Activated CD4-positive, alpha-beta T cell treated with anti-CD3 and anti-CD28 coated beads, Interleukin-2, amount 10 ng/mL, durations not matched to agents 7 days and 5 days (primary cell): ENCODE results near the gene SLC51A. TPM values are rescaled to one million over a fixed set of nuclear protein-coding genes. Genes with fewer than 3 reads are reported as not detected.

ENCODE experiments used
- CTCF ChIA-PET: fragments of 350-600 bp; sonication (Branson Sonifier 250); formaldehyde crosslinking; loops from one replicate; lab custom pipeline; 2021; ENCODE audit warnings: antibody characterized with exemption; lab: Charles Lee
- POLR2A ChIA-PET: fragments of 350-600 bp; sonication (Branson Sonifier 250); formaldehyde crosslinking; loops from one replicate; lab custom pipeline; 2021; ENCODE audit warnings: antibody characterized with exemption; lab: Charles Lee
- DNase-seq: peaks from one replicate; pipeline ENCODE4 v3.0.0-alpha.2; 2020
- H3K27ac Mint-ChIP-seq: one replicate; pipeline ENCODE4 v1.8.0; 2021; ENCODE audit warnings: mild to moderate bottlenecking, moderate library complexity, mixed read lengths
- H3K27me3 Mint-ChIP-seq: one replicate; pipeline ENCODE4 v1.8.0; 2021; ENCODE audit warnings: mixed read lengths
- H3K36me3 Mint-ChIP-seq: one replicate; pipeline ENCODE4 v1.8.0; 2021; ENCODE audit warnings: low read depth, mixed read lengths
- H3K4me1 Mint-ChIP-seq: one replicate; pipeline ENCODE4 v1.8.0; 2021; ENCODE audit warnings: mixed read lengths
- H3K4me3 Mint-ChIP-seq: one replicate; pipeline ENCODE4 v1.8.0; 2021; ENCODE audit warnings: mild to moderate bottlenecking, moderate library complexity, mixed read lengths
- H3K9me3 Mint-ChIP-seq: one replicate; pipeline ENCODE4 v1.8.0; 2021; ENCODE audit warnings: mixed read lengths
- total RNA-seq, 2 experiments: library from RNA; stranded (reverse); gene quantifications; one replicate each; pipeline ENCODE4 v1.2.3, GENCODE V29; 2021

Gene SLC51A
- total RNA-seq, 2 experiments from 2014 or later, result not detected

- Mint-ChIP-seq H3K27me3 (peaks cover 5% of the 10 kb centered on the region), H3K27ac (no peak overlapping the region), H3K4me3 (no peak overlapping the region), H3K4me1 (peaks cover 26% of the 10 kb centered on the region), H3K9me3 (no peaks in the 10 kb centered on the region), H3K36me3 (no peaks in the 10 kb centered on the region)
- CTCF ChIA-PET, result no interaction called here
- POLR2A ChIA-PET, result interaction anchor here (0.6 kb wide), 1 partner anchor 96 kb away, joined by 3 read pairs; no protein-coding TSS in a partner anchor
- no peak for DNase-seq
Measured at GRCh38 chr3:196220991-196221390, 4.7 kb downstream of the SLC51A start.

GRCh38 chr3:196222876-196223595 lies 6.7 kb downstream of the SLC51A start:
- POLR2A ChIA-PET, result no interaction called here
- Mint-ChIP-seq H3K9me3 (no peaks in the 10 kb centered on the region), H3K4me1 (peaks cover 19% of the 10 kb centered on the region), H3K4me3 (no peak overlapping the region), H3K27ac (no peak overlapping the region), H3K36me3 (no peaks in the 10 kb centered on the region), H3K27me3 (peaks cover 5% of the 10 kb centered on the region)
- no peak for DNase-seq
- CTCF ChIA-PET, result no interaction called here

GRCh38 chr3:196225086-196225485 lies 8.8 kb downstream of the SLC51A start:
- no peak for DNase-seq
- ChIA-PET CTCF (no interaction called here), POLR2A (no interaction called here)
- H3K4me3 Mint-ChIP-seq, result no peak overlapping the region
- H3K27me3 Mint-ChIP-seq, result peaks cover 5% of the 10 kb centered on the region
- H3K9me3 Mint-ChIP-seq, result no peaks in the 10 kb centered on the region
- no peaks in the 10 kb centered on the region for H3K36me3 Mint-ChIP-seq
- peaks cover 1% of the 10 kb centered on the region for H3K4me1 Mint-ChIP-seq
- H3K27ac Mint-ChIP-seq, result no peak overlapping the region

- Mint-ChIP-seq H3K4me1 (no peaks in the 10 kb centered on the region), H3K36me3 (no peaks in the 10 kb centered on the region), H3K4me3 (no peak overlapping the region), H3K9me3 (no peaks in the 10 kb centered on the region), H3K27me3 (peaks cover 5% of the 10 kb centered on the region), H3K27ac (no peak overlapping the region)
- no peak for DNase-seq
- POLR2A ChIA-PET, result no interaction called here
- CTCF ChIA-PET, result no interaction called here
Measured at GRCh38 chr3:196225763-196226364, 9.5 kb downstream of the SLC51A start.

GRCh38 chr3:196227121-196227561 lies 10.8 kb downstream of the SLC51A start:
- Mint-ChIP-seq H3K36me3 (no peaks in the 10 kb centered on the region), H3K9me3 (no peaks in the 10 kb centered on the region), H3K4me3 (no peak overlapping the region), H3K27ac (no peak overlapping the region), H3K4me1 (no peaks in the 10 kb centered on the region), H3K27me3 (peaks cover 5% of the 10 kb centered on the region)
- CTCF ChIA-PET, result no interaction called here
- POLR2A ChIA-PET, result no interaction called here
- no peak for DNase-seq

GRCh38 chr3:196227629-196228493 lies 11.5 kb downstream of the SLC51A start:
- H3K9me3 Mint-ChIP-seq, result no peaks in the 10 kb centered on the region
- ChIA-PET POLR2A (no interaction called here), CTCF (interaction anchor here (0.9 to 1.5 kb wide), 2 partner anchors 9 to 13 kb away, joined by 4 to 6 read pairs; no protein-coding TSS in a partner anchor)
- no peak for DNase-seq
- no peak overlapping the region for H3K4me3 Mint-ChIP-seq
- no peaks in the 10 kb centered on the region for H3K4me1 Mint-ChIP-seq
- no peaks in the 10 kb centered on the region for H3K36me3 Mint-ChIP-seq
- peaks cover 4% of the 10 kb centered on the region for H3K27me3 Mint-ChIP-seq
- H3K27ac Mint-ChIP-seq, result no peak overlapping the region

- Mint-ChIP-seq H3K4me3 (no peak overlapping the region), H3K4me1 (peaks cover 4% of the 10 kb centered on the region), H3K9me3 (no peaks in the 10 kb centered on the region), H3K36me3 (peaks cover 6% of the 10 kb centered on the region), H3K27me3 (no peaks in the 10 kb centered on the region), H3K27ac (no peak overlapping the region)
- POLR2A ChIA-PET, result no interaction called here
- CTCF ChIA-PET, result no interaction called here
- no peak for DNase-seq
Measured at GRCh38 chr3:196232154-196232881, 16.0 kb downstream of the SLC51A start.

- Mint-ChIP-seq H3K27me3 (no peaks in the 10 kb centered on the region), H3K4me1 (peaks cover 9% of the 10 kb centered on the region), H3K9me3 (no peaks in the 10 kb centered on the region), H3K36me3 (peaks cover 8% of the 10 kb centered on the region), H3K27ac (no peak overlapping the region), H3K4me3 (no peak overlapping the region)
- POLR2A ChIA-PET, result no interaction called here
- CTCF ChIA-PET, result no interaction called here
- no peak for DNase-seq
Measured at GRCh38 chr3:196232882-196233251, 16.5 kb downstream of the SLC51A start.

- no peak for DNase-seq
- ChIA-PET POLR2A (no interaction called here), CTCF (interaction anchor here (0.7 to 1.8 kb wide), 4 partner anchors 16 to 293 kb away, joined by 3 to 5 read pairs (median 3); no protein-coding TSS in a partner anchor)
- no peaks in the 10 kb centered on the region for H3K27me3 Mint-ChIP-seq
- peaks cover 9% of the 10 kb centered on the region for H3K4me1 Mint-ChIP-seq
- no peaks in the 10 kb centered on the region for H3K9me3 Mint-ChIP-seq
- no peak overlapping the region for H3K4me3 Mint-ChIP-seq
- H3K36me3 Mint-ChIP-seq, result peaks cover 16% of the 10 kb centered on the region
- H3K27ac Mint-ChIP-seq, result no peak overlapping the region
Measured at GRCh38 chr3:196235452-196236122, 19.3 kb downstream of the SLC51A start.

- Mint-ChIP-seq H3K36me3 (peaks cover 19% of the 10 kb centered on the region), H3K27me3 (no peaks in the 10 kb centered on the region), H3K27ac (no peak overlapping the region), H3K4me3 (no peak overlapping the region), H3K4me1 (peaks cover 9% of the 10 kb centered on the region), H3K9me3 (no peaks in the 10 kb centered on the region)
- POLR2A ChIA-PET, result no interaction called here
- no peak for DNase-seq
- CTCF ChIA-PET, result interaction anchor here (0.8 to 1.8 kb wide), 2 partner anchors 17 kb away, joined by 3 to 5 read pairs; no protein-coding TSS in a partner anchor
Measured at GRCh38 chr3:196236223-196236622, 19.9 kb downstream of the SLC51A start.

- no peaks in the 10 kb centered on the region for H3K9me3 Mint-ChIP-seq
- H3K27ac Mint-ChIP-seq, result no peak overlapping the region
- H3K4me3 Mint-ChIP-seq, result no peak overlapping the region
- peaks cover 9% of the 10 kb centered on the region for H3K4me1 Mint-ChIP-seq
- peaks cover 29% of the 10 kb centered on the region for H3K36me3 Mint-ChIP-seq
- no peaks in the 10 kb centered on the region for H3K27me3 Mint-ChIP-seq
- ChIA-PET POLR2A (no interaction called here), CTCF (no interaction called here)
- no peak for DNase-seq
Measured at GRCh38 chr3:196237203-196237602, 20.9 kb downstream of the SLC51A start.
